ENCODE data around the gene STAT5B.
"Not testable (repeated sequence)": the region's sequence is repeated elsewhere in the genome, so short reads cannot be mapped to it uniquely, and the experiment has no call there.

Gene STAT5B

GRCh38 chr17:42321555-42321954, 45.4 kb upstream of the STAT5B start:
- TF ChIP-seq OSR1 (CRISPR knock-in tag; IDR thresholded peaks at IDR 0.05), result no peak
- no peak for TF ChIP-seq TOX (CRISPR knock-in tag; IDR thresholded peaks at IDR 0.05; ENCODE audit: borderline replicate concordance)
- TF ChIP-seq CREB5 (CRISPR knock-in tag; IDR thresholded peaks at IDR 0.05; ENCODE audit: low read depth), result no peak
- no peak for TF ChIP-seq ZNF565 (CRISPR knock-in tag; conservative IDR thresholded peaks at IDR 0.05; ENCODE audit: low read depth)
- no peak for TF ChIP-seq BACH2 (CRISPR knock-in tag; IDR thresholded peaks at IDR 0.05; ENCODE audit: borderline replicate concordance)
- TF ChIP-seq ZNF70 (CRISPR knock-in tag; IDR thresholded peaks at IDR 0.05), result no peak
- no peak for TF ChIP-seq TSHZ2 (CRISPR knock-in tag; IDR thresholded peaks at IDR 0.05)
- no peak for TF ChIP-seq ZNF8 (CRISPR knock-in tag; IDR thresholded peaks at IDR 0.05)
- TF ChIP-seq GLIS3 (CRISPR knock-in tag; IDR thresholded peaks at IDR 0.05), result no peak
- no peak for TF ChIP-seq ZFP3 (CRISPR knock-in tag; IDR thresholded peaks at IDR 0.05)
- no peak for TF ChIP-seq PATZ1 (CRISPR knock-in tag; IDR thresholded peaks at IDR 0.05; ENCODE audit: borderline replicate concordance)
- no peak for TF ChIP-seq RARB (CRISPR knock-in tag; IDR thresholded peaks at IDR 0.05)
- TF ChIP-seq SNAI2 (CRISPR knock-in tag; IDR thresholded peaks at IDR 0.05), result no peak
- TF ChIP-seq PPARA (CRISPR knock-in tag; IDR thresholded peaks at IDR 0.05; ENCODE audit: borderline replicate concordance), result no peak
- TF ChIP-seq ZC3H10 (CRISPR knock-in tag; IDR thresholded peaks at IDR 0.05), result no peak
- no peak for TF ChIP-seq ISL1 (CRISPR knock-in tag; IDR thresholded peaks at IDR 0.05)
- TF ChIP-seq ARNTL (CRISPR knock-in tag; IDR thresholded peaks at IDR 0.05; ENCODE audit: borderline replicate concordance, low read depth), result no peak
- no peak for TF ChIP-seq ESRRG (CRISPR knock-in tag; IDR thresholded peaks at IDR 0.05)
- no peak for TF ChIP-seq CSRNP3 (CRISPR knock-in tag; IDR thresholded peaks at IDR 0.05)

GRCh38 chr17:42317967-42318366, 41.8 kb upstream of the STAT5B start:
- not testable (repeated sequence) for ATAC-seq

More at GRCh38 chr17:42321555-42321954, 45.4 kb upstream of the STAT5B start:
- ATAC-seq, result no peak

- no peak for ATAC-seq
- TF ChIP-seq POU6F1 (CRISPR knock-in tag; IDR thresholded peaks at IDR 0.05; ENCODE audit: borderline replicate concordance, low read depth) (no peak), RARB (CRISPR knock-in tag; IDR thresholded peaks at IDR 0.05) (no peak)
Observed at GRCh38 chr17:42317266-42317845, 41.2 kb upstream of the STAT5B start.

- no peak for ATAC-seq
- no peak for TF ChIP-seq TSHZ2 (CRISPR knock-in tag; IDR thresholded peaks at IDR 0.05)
- TF ChIP-seq ESRRG (CRISPR knock-in tag; IDR thresholded peaks at IDR 0.05), result no peak
- TF ChIP-seq CSDC2 (CRISPR knock-in tag; IDR thresholded peaks at IDR 0.05), result no peak
- TF ChIP-seq PPARA (CRISPR knock-in tag; IDR thresholded peaks at IDR 0.05; ENCODE audit: borderline replicate concordance), result no peak
- TF ChIP-seq POU6F1 (CRISPR knock-in tag; IDR thresholded peaks at IDR 0.05; ENCODE audit: borderline replicate concordance, low read depth), result no peak
- TF ChIP-seq ZNF70 (CRISPR knock-in tag; IDR thresholded peaks at IDR 0.05), result no peak
- TF ChIP-seq RARB (CRISPR knock-in tag; IDR thresholded peaks at IDR 0.05), result no peak
- TF ChIP-seq ZFP3 (CRISPR knock-in tag; IDR thresholded peaks at IDR 0.05), result no peak
Observed at GRCh38 chr17:42316755-42317154, 40.6 kb upstream of the STAT5B start.

All from SK-N-SH treated with all-trans-retinoic acid at 6 μM for 48 hours (cell line).